UCSD-AML1 (cell line): ENCODE measurements around the gene SFTA2.
"Not testable (repeated sequence)": the region's sequence is repeated elsewhere in the genome, so short reads cannot be mapped to it uniquely, and the experiment has no call there.

Experiments used
- DNase-seq: peaks from one replicate; lab custom pipeline; 2025; ENCODE audit not compliant: unreplicated experiment; lab: John Stamatoyannopoulos, UW

SFTA2 gene

GRCh38 chr6:30914076-30914853 is 17.7 kb downstream of the SFTA2 start, which contains the start of gene VARS2:
VARS2 (plus strand) TSS chr6:30914238; CDS start chr6:30914837, 599 bp downstream.
- DNase-seq, result peak; percentile 93

GRCh38 chr6:30913721-30914075 is 18.3 kb downstream of the SFTA2 start:
- no peak for DNase-seq

GRCh38 chr6:30912746-30913520 is 19.0 kb downstream of the SFTA2 start:
- DNase-seq, result no peak

GRCh38 chr6:30910473-30910872 is 21.5 kb downstream of the SFTA2 start:
- DNase-seq, result not testable (repeated sequence)

GRCh38 chr6:30908700-30909099 is 23.3 kb downstream of the SFTA2 start:
- DNase-seq, result no peak

GRCh38 chr6:30907758-30908591 is 24.0 kb downstream of the SFTA2 start, which contains the start of gene GTF2H4:
GTF2H4 (plus strand) TSS chr6:30908207.
- peak; percentile 95 for DNase-seq

GRCh38 chr6:30907290-30907757 is 24.6 kb downstream of the SFTA2 start:
- DNase-seq, result not testable (repeated sequence)

- no peak for DNase-seq
Measured at GRCh38 chr6:30903236-30903635, 28.7 kb downstream of the SFTA2 start.

- no peak for DNase-seq
Measured at GRCh38 chr6:30902709-30903108, 29.3 kb downstream of the SFTA2 start.

GRCh38 chr6:30902196-30902595 is 29.8 kb downstream of the SFTA2 start:
- DNase-seq, result not testable (repeated sequence)

GRCh38 chr6:30901436-30901835 is 30.5 kb downstream of the SFTA2 start:
- no peak for DNase-seq

GRCh38 chr6:30900863-30901417 is 31.0 kb downstream of the SFTA2 start:
- DNase-seq, result no peak

- no peak for DNase-seq
Measured at GRCh38 chr6:30898750-30899360, 33.1 kb downstream of the SFTA2 start.

- DNase-seq, result no peak
Measured at GRCh38 chr6:30897882-30898281, 34.1 kb downstream of the SFTA2 start.

GRCh38 chr6:30896541-30896940 is 35.4 kb downstream of the SFTA2 start:
- DNase-seq, result no peak

- no peak for DNase-seq
Measured at GRCh38 chr6:30895343-30895742, 36.6 kb downstream of the SFTA2 start.

GRCh38 chr6:30894935-30895334 is 37.0 kb downstream of the SFTA2 start:
- DNase-seq, result no peak

- no peak for DNase-seq
Measured at GRCh38 chr6:30894381-30894780, 37.6 kb downstream of the SFTA2 start.

GRCh38 chr6:30893666-30894065 is 38.3 kb downstream of the SFTA2 start:
- DNase-seq, result no peak

GRCh38 chr6:30893001-30893591 is 38.9 kb downstream of the SFTA2 start:
- DNase-seq, result no peak
